Esophagus muscularis mucosa (tissue), 4 donors: ENCODE measurements around the gene CNOT4.

ENCODE experiments used
- EP300 ChIP-seq: sonication (generic); formaldehyde crosslinking; IDR thresholded peaks from one replicate; pipeline ENCODE4 v1.6.1; 2017; ENCODE audit warnings: antibody characterized with exemption
- POLR2A ChIP-seq: fragments of 450-650 bp; IDR thresholded peaks from one replicate; pipeline ENCODE4 v1.6.1; 2017; ENCODE audit warnings: antibody characterized with exemption, moderate library complexity, mild to moderate bottlenecking, low read depth
- POLR2AphosphoS5 ChIP-seq, 2 donors: sonication (generic); formaldehyde crosslinking; IDR thresholded peaks; one replicate each; pipeline ENCODE4 v1.6.1; 2017; ENCODE audit warnings: antibody characterized with exemption in 2 of 2
- TF ChIP-seq, protein P1 (sequence below), 3 experiments: fragments of 200-600 bp in 2 of 3; fragments of 450-650 bp in 1 of 3; sonication (generic) in 2 of 3; IDR thresholded peaks; one replicate each; pipeline ENCODE4 v1.5.1; 2017 to 2019; ENCODE audit warnings: antibody characterized with exemption in 3 of 3, mild to moderate bottlenecking in 2 of 3, moderate library complexity in 1 of 3

DNA sequence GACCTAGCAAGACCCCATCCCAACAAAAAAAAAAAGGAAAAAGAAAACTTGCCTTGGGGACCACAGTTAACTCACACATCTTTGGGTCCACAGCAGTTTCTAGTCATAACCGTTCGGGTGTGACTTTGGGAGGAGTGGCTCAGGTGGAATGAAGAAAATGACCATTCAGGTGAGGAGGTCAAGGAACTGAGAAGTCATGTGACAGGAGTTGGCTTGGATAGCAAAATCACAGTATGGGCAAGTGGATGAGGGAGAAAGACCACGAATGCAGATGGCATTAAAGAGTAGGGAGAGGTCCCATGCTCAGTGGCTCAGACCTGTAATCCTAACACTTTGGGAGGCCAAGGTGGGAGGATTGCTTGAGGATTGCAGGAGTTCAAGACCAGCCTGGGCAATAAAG lies 17.1 kb upstream of the CNOT4 start:
- TF ChIP-seq, protein P1, sequence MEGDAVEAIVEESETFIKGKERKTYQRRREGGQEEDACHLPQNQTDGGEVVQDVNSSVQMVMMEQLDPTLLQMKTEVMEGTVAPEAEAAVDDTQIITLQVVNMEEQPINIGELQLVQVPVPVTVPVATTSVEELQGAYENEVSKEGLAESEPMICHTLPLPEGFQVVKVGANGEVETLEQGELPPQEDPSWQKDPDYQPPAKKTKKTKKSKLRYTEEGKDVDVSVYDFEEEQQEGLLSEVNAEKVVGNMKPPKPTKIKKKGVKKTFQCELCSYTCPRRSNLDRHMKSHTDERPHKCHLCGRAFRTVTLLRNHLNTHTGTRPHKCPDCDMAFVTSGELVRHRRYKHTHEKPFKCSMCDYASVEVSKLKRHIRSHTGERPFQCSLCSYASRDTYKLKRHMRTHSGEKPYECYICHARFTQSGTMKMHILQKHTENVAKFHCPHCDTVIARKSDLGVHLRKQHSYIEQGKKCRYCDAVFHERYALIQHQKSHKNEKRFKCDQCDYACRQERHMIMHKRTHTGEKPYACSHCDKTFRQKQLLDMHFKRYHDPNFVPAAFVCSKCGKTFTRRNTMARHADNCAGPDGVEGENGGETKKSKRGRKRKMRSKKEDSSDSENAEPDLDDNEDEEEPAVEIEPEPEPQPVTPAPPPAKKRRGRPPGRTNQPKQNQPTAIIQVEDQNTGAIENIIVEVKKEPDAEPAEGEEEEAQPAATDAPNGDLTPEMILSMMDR (IDR thresholded peaks at IDR 0.05) = no peak
- TF ChIP-seq POLR2A (no peak), POLR2AphosphoS5 (IDR thresholded peaks at IDR 0.05) (no peak), EP300 (no peak)
